ENCODE data around the gene TXNL1.

- TF ChIP-seq EZH2phosphoT487 (IDR thresholded peaks at IDR 0.05) (no peak), CTCF (IDR thresholded peaks at IDR 0.05) (no peak)
These were observed 61.4 kb downstream of the TXNL1 start for GRCh38 chr18:56576826-56577573.
